ENCODE results near the gene GPC3. TPM values are rescaled to one million over a fixed set of nuclear protein-coding genes. Genes with fewer than 3 reads are reported as not detected.

GPC3 gene
- total and polyA plus RNA-seq, 2 donors (not counting 3 experiments of a cell fraction or from before 2014, with no cell fraction given), result not detected

- no peak overlapping the region for H3K27ac ChIP-seq (ENCODE audit: insufficient read depth, low read depth, low read length)
- H3K36me3 ChIP-seq (ENCODE audit: control insufficient read depth in 2 of 2, extremely low read depth in 1 of 2, insufficient read depth in 2 of 2, low read length in 2 of 2), result no peaks in the 10 kb centered on the region
- H3K79me2 ChIP-seq (ENCODE audit: control insufficient read depth, insufficient read depth, low read length), result no peaks in the 10 kb centered on the region
- H3K4me2 ChIP-seq (ENCODE audit: insufficient read depth, low read length), result no peak overlapping the region
- no peaks in the 10 kb centered on the region for H4K20me1 ChIP-seq (replicated peaks; ENCODE audit: control insufficient read depth, extremely low read depth, insufficient read depth, low read length)
- POLR2A ChIA-PET, result no interaction called here
- no peak overlapping the region for H3K9ac ChIP-seq (replicated peaks; ENCODE audit: extremely low read depth, insufficient read depth, low read length)
- no peak overlapping the region for H3K4me3 ChIP-seq (replicated peaks in 1 of 3; ENCODE audit: insufficient read depth in 1 of 3, low read depth in 1 of 3, low read length in 3 of 3)
- BruUV-seq (replicated peaks), result no TSS peak
- no peaks in the 10 kb centered on the region for H3K9me1 ChIP-seq (replicated peaks; ENCODE audit: control insufficient read depth, extremely low read depth, insufficient read depth, low read length)
- H3K4me1 ChIP-seq (ENCODE audit: control insufficient read depth, extremely low read depth, insufficient read depth, low read length), result no peaks in the 10 kb centered on the region
- dilution Hi-C loops (cut with MboI; ENCODE audit: extremely low pct_ligation_motif_present, low sequenced_read_pairs), result no loop called here
- no peak for FAIRE-seq
- H2AFZ ChIP-seq (ENCODE audit: low read depth, low read length), result no peak overlapping the region
- no peaks in the 10 kb centered on the region for H3K27me3 ChIP-seq (ENCODE audit: control insufficient read depth in 2 of 2, insufficient read depth in 2 of 2, low read length in 2 of 2)
- CTCF ChIA-PET, result interaction anchor here (1.0 to 1.6 kb wide), 2 partner anchors 11 to 615 kb away, joined by 3 to 4 read pairs; no protein-coding TSS in a partner anchor
- TF ChIP-seq CTCF (IDR thresholded peaks at IDR 0.05; ENCODE audit: extremely low read depth in 1 of 2, insufficient read depth in 1 of 2, low read depth in 1 of 2, low read length in 2 of 2) (no peak), EZH2 (IDR thresholded peaks at IDR 0.05; ENCODE audit: borderline replicate concordance, low read depth, low read length, severe bottlenecking) (no peak), MAX (IDR thresholded peaks at IDR 0.05; ENCODE audit: insufficient read depth, insufficient read length) (no peak), GATA2 (IDR thresholded peaks at IDR 0.05; ENCODE audit: insufficient read depth, insufficient read length, low read depth, low read length) (no peak), POLR2A (IDR thresholded peaks at IDR 0.05; ENCODE audit: low read depth, low read length) (no peak), MYC (IDR thresholded peaks at IDR 0.05; ENCODE audit: low read depth, low read length) (no peak), POLR2AphosphoS5 (IDR thresholded peaks at IDR 0.05; ENCODE audit: insufficient read depth, low read depth, low read length) (no peak), FOS (IDR thresholded peaks at IDR 0.05; ENCODE audit: borderline replicate concordance, insufficient read depth, low read length) (no peak), JUN (IDR thresholded peaks at IDR 0.05; ENCODE audit: borderline replicate concordance, insufficient read depth, insufficient read length, low read depth) (no peak)
- intact Hi-C loops (cut with micrococcal nuclease), result no loop called here
- no peak for DNase-seq (ENCODE audit: low read depth, low spot score)
- H3K9me3 ChIP-seq (replicated peaks; ENCODE audit: control insufficient read depth, insufficient read depth, low read length), result no peaks in the 10 kb centered on the region
Measured at GRCh38 chrX:133781174-133781573, 204.2 kb downstream of the GPC3 start.
